GM19328 (cell line): ENCODE measurements around the gene OLA1.

Source experiments
- ATAC-seq: cut with Tn5 transposase; IDR thresholded peaks from one replicate; pipeline ENCODE4 v1.9.1; 2021; ENCODE audit warnings: mild to moderate bottlenecking, moderate library complexity; ENCODE audit not compliant: unreplicated experiment

Gene OLA1

DNA sequence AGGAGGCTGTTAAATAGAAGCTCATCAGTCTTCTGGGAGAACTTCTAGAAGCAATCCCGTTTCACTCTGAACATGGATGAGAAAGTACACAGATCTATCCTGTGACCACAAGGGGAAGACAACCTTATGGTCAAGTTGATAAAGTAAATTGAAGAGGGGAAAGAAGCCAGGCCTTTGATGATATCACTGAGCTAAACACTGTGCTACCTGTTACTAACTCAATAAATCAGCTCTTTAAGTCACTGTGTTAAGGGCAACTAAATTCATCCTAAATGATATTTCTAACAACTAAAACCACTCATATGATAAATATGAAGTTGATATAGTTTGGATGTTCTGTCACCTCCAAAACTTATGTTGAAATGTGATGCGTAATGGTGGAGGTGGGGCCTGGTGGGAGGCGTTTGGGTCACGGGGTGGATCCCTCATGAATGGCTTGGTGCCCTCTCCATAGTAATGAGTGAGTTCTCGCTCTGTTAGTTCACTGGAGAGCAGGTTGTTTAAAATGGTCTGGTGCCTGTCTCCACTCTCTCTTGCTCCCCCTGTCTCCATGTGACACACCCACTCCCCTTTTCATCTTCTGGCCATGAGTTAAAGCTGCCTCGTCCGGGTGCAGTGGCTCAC is 23.6 kb downstream of the OLA1 start:
- ATAC-seq = no peak

DNA sequence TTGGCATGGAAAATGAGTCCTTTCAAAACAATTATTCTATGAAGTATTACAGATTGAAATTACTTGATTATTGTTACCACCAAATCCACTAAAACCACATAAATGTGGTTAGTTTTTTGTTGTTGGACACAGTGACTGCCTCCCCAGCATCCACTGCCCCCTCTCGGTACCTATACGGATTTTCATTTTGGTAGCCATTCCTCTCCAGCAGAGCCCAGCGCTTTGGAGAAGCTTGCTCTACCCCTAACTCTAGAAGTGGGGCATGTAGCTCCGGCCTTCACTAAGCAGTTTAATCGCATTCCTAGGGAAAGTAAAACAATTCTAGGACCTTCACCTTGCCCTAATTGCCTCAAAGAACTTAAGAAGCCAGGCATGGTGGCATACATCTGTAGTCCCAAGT is 24.2 kb downstream of the OLA1 start:
- no peak for ATAC-seq

GRCh38 chr2:174223388-174223787 is 24.9 kb downstream of the OLA1 start:
- ATAC-seq = no peak

DNA sequence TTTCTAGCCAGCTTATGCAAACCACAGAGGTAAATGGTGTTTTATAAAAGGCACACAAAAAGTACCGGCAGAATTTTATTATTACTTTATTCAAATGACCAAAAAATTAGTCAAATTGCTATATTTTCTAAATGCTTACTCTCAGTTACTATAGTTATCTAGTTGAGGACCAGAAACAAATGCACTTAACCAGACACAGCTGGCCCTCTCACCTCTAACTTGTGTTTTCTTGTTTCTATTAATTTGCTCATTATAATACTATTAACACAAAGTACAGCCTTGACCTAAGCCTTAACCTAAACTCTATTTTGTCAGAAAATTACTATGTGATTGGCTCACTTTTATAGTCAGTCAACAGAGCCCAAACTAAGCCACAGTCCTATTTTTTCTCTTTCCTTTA is 26.2 kb downstream of the OLA1 start:
- ATAC-seq = no peak

DNA sequence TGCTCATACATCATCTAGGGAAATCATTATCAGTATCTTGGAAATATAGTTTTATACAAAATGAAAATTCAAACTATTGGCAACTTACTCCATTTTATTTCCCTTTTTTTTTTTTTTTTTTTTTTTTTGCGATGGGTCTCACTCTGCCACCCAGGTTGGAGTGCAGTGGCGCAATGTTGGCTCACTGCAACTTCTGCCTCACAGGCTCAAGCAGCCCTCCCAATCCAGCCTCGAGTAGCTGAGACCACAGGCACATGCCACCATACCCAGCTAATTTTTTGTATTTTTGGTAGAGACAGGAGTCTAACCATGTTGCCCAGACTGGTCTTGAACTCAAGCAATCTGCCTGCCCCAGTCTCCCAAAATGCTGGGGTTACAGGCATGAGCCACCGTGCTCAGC is 29.0 kb downstream of the OLA1 start:
- ATAC-seq = no peak

DNA sequence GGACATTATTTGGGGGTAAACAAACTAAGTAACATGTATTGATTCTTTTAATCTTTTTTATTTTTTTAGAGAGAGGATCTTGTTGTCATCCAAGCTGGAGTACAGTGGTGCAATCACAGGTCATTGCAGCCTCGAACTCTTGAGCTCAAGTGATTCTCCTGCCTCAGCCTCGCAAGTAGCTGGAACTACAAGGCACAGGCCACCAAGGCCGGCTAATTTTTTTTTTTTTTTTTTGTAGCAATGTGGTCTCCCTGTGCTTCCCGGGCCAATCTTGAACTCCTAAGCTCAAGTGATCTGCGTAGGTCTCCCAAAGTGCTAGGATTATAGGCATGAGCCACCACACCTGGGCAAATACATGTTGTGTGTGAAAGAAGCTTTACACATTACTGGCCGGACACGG is 29.6 kb downstream of the OLA1 start:
- ATAC-seq = no peak

- ATAC-seq = no peak
Measured at GRCh38 chr2:174217869-174218268, 30.5 kb downstream of the OLA1 start.

GRCh38 chr2:174211954-174212353 is 36.4 kb downstream of the OLA1 start:
- ATAC-seq = no peak

- ATAC-seq = no peak
Measured at GRCh38 chr2:174210862-174211261, 37.5 kb downstream of the OLA1 start.

DNA sequence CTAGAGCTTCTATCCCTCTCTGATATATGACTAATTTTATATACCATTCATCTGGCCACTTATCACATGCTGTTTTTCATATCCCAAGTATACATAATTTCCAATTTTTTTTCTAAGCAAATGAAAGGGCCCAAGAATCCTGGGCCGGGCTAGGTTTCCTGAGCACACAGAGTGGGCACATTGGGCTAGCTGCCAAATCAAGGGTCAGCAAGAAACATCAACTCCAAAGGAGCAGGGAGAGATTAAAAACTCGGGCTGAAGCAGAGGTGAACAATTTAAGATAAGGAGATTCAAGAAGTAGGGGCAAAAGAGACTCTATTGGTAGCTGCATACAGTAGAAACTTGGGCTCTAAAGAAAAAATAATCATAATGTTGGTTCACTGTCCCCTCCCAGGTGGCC is 39.0 kb downstream of the OLA1 start:
- no peak for ATAC-seq

DNA sequence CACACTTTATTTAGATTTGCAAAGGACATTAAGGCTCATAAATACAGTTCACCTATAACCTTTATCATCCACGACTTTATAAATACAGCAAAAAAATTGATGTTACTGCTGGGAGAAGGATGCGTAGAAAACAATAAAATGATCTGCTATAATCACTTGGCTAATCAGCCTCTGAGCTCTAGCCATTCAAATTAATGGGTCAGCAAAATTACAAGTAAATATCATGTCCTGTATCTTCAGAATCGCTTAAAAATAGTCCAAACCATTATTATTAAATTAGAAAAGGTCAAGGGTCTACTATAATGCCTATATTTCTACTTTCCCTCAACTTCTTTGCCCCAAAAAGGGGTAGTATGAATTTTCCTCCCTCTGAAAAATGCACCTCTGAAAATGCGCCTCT is 40.3 kb downstream of the OLA1 start:
- ATAC-seq = no peak

- ATAC-seq = no peak
Measured at GRCh38 chr2:174205562-174205961, 42.8 kb downstream of the OLA1 start.

DNA sequence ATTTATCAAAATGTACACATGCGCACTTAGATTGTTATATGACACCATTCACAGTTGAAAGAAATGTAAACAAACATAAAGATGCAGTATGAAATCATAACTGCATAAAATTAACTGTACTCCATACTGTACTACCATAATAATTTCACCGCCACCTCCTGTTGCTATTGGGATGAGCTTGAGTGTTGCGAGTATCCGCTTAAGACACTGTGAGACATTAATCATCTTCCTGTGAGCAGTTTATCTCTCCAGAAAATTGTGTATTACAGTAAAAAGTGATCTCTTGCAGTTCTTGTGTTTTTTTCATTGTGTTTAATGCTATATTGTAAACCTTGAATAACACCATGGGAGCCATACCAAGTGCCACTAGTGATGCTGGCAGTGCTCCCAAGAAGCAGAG is 46.1 kb downstream of the OLA1 start:
- ATAC-seq = no peak

DNA sequence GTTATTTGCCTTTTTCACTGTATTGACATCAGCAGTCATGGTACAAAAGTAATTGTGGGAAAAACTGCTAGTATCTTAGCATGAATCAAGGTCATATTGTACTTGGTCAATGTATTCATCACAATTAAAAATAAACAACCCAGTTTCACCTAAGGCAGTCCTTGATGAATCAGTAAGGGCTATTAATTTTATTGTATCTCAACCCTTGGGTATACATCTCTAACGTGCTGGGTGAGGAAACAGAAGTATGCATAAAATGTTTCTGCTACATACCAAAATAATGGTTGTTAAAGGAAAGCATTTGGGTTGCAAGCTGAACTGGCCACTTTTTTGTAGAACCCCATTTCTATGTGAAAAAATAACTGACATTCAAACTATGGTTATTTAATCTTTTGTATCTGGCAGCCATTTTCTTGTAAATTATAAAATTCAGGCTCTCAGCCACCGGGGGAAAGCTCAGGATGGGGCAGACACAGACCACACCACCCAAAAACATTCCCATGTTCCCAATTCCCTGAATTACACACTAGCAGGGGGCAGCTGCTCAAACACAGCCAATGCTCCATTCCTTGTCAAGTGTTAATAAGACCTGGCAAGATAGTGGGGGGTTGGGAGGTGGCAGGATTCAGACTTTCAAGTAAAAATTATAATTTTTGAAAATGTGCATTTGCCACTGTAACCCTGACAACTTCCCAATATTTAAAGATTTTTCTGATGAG is 49.3 kb downstream of the OLA1 start:
- ATAC-seq = no peak

GRCh38 chr2:174195253-174195652 is 53.1 kb downstream of the OLA1 start:
- no peak for ATAC-seq

GRCh38 chr2:174193737-174194136 is 54.6 kb downstream of the OLA1 start:
- ATAC-seq = no peak

- ATAC-seq = no peak
Measured at GRCh38 chr2:174192664-174193063, 55.7 kb downstream of the OLA1 start.

GRCh38 chr2:174191342-174192074 is 56.8 kb downstream of the OLA1 start:
- no peak for ATAC-seq

GRCh38 chr2:174184915-174185314 is 63.4 kb downstream of the OLA1 start:
- no peak for ATAC-seq

GRCh38 chr2:174184504-174184903 is 63.8 kb downstream of the OLA1 start:
- ATAC-seq = no peak

DNA sequence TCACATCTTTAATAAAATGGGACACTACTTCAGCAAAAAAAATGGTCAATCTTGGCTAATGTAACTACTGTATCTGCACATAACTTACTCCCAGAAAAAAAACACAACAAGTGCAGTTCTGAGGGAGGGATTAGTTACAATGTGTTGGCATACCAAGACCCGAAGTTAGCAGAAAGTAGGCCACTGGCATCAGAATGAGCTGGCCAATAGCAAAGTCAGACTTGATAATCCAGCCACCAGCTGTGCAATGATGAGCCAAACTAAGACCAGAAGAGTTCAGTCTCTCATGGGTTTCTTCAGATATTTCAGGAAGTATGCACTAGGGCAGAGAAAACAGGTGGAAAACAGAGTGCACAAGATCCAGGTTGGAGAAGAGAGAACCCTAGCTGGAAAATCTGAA is 65.3 kb downstream of the OLA1 start:
- no peak for ATAC-seq

DNA sequence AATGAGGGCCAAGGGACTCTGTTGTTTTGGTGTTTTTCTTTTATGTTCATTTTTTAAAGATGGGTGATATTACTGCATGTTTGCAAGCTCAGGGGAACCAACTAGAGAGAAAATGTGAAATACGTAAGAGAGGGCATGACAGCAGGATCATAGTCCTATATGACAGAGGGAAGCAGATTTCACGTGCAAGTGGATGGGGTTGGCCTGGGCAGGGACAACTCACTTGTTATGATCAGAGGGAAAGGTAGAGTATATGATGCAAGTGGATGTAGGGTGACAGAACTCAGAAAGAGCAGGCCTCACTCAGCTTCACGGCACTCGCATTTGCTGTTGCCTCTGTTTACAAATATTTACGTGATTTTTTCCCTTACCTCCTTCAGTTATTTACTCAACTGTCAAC is 67.0 kb downstream of the OLA1 start:
- no peak for ATAC-seq
